ENCODE data around the gene SEMA4C.

GRCh38 chr2:96885432-96886347 is 15.8 kb upstream of the SEMA4C start:
- TF ChIP-seq, protein P1, sequence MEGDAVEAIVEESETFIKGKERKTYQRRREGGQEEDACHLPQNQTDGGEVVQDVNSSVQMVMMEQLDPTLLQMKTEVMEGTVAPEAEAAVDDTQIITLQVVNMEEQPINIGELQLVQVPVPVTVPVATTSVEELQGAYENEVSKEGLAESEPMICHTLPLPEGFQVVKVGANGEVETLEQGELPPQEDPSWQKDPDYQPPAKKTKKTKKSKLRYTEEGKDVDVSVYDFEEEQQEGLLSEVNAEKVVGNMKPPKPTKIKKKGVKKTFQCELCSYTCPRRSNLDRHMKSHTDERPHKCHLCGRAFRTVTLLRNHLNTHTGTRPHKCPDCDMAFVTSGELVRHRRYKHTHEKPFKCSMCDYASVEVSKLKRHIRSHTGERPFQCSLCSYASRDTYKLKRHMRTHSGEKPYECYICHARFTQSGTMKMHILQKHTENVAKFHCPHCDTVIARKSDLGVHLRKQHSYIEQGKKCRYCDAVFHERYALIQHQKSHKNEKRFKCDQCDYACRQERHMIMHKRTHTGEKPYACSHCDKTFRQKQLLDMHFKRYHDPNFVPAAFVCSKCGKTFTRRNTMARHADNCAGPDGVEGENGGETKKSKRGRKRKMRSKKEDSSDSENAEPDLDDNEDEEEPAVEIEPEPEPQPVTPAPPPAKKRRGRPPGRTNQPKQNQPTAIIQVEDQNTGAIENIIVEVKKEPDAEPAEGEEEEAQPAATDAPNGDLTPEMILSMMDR (IDR thresholded peaks at IDR 0.05), result no peak
- TF ChIP-seq POLR2A (IDR thresholded peaks at IDR 0.05) (no peak), POLR2AphosphoS5 (IDR thresholded peaks at IDR 0.05) (no peak)

Data from gastroesophageal sphincter (tissue), 3 donors.